Measurements from ENCODE around the gene TMEM87B. TPM values are rescaled to one million over a fixed set of nuclear protein-coding genes. Genes with fewer than 3 reads are reported as not detected.

TMEM87B gene
- total and polyA plus RNA-seq, 2 of the 8 experiments (the other 6 are each of a cell fraction or from before 2014, with no cell fraction given) = 7.2 to 9.0 TPM

DNA sequence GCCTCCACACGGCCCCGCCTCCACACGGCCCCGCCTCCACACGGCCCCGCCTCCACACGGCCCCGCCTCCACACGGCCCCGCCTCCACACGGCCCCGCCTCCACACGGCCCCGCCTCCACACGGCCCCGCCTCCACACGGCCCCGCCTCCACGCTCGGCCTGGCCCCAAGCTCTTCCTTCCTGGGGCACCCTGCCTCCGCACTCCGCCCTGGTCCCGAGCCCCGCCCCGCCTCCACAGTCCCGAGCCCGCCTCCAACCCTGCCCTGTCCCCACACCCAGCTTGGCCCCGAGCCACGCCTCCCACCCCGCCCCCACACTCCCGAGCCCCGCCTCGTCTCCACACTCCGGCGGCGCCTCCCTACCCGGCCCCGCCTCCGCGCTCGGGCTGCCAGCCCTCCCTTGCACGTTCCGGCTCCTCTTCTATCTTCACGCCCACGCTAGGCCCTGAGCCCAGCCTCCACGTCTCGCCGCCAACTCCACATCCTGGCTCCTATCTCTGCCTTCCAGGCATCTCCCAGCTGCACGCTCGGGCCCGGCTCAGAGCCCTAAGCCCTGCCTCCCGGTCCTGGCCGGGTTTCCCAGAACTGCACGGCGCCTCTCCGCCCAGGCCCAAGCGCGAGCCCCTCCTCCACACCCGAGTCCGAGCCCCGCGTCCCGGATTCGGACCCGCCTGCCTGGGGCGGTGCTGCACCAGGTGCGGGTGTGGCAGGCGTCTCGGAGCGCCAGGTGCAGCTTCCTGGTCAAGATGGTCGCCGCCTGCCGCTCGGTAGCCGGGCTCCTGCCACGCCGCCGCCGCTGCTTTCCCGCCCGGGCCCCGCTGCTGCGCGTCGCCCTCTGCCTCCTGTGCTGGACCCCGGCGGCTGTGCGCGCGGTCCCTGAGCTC lies at the start of gene TMEM87B (continued):
- TF ChIP-seq YY1 (IDR thresholded peaks at IDR 0.05; ENCODE audit: low read depth, low read length) (peak; percentile 74), SUZ12 (IDR thresholded peaks at IDR 0.05; ENCODE audit: low read length) (no peak), TAF1 (IDR thresholded peaks at IDR 0.05; ENCODE audit: low read depth, low read length) (0 out of 2 replicates have a peak, but pooled peaks have one; percentile 15), CTCF (IDR thresholded peaks at IDR 0.05; ENCODE audit: control extremely low read depth in 1 of 3, insufficient read depth in 1 of 3, low read depth in 1 of 3, low read length in 3 of 3) (no peak), RFX5 (IDR thresholded peaks at IDR 0.05; ENCODE audit: borderline replicate concordance, low read depth, low read length) (no peak), MAX (IDR thresholded peaks at IDR 0.05) (peak; percentile 71), NANOG (IDR thresholded peaks at IDR 0.05; ENCODE audit: insufficient read depth, low read depth, low read length, poor library complexity, severe bottlenecking) (no peak), KDM4A (IDR thresholded peaks at IDR 0.05; ENCODE audit: low read depth, low read length, severe bottlenecking) (peak; percentile 69), ZNF274 (IDR thresholded peaks at IDR 0.05; ENCODE audit: borderline replicate concordance, extremely low read depth, low read length) (no peak), SP4 (IDR thresholded peaks at IDR 0.05; ENCODE audit: low read length) (no peak), HDAC2 (IDR thresholded peaks at IDR 0.05; ENCODE audit: borderline replicate concordance in 1 of 2, low read depth in 2 of 2, low read length in 2 of 2) (peak in 1 of 2 experiments; percentile 9; a peak in 2 of 4 replicates), SIX5 (IDR thresholded peaks at IDR 0.05; ENCODE audit: low read depth, low read length) (no peak), SP1 (IDR thresholded peaks at IDR 0.05; ENCODE audit: low read depth, low read length) (no peak), KDM5A (IDR thresholded peaks at IDR 0.05; ENCODE audit: low read length) (no peak), POLR2AphosphoS5 (IDR thresholded peaks at IDR 0.05; ENCODE audit: low read depth, low read length) (peak; percentile 34; the same call in 1 of the 2 replicates), PHF8 (conservative IDR thresholded peaks at IDR 0.05; ENCODE audit: low read depth, low read length) (peak; percentile 81; the same call in 1 of the 2 replicates), BACH1 (IDR thresholded peaks at IDR 0.05; ENCODE audit: low read length) (peak; percentile 48)
- TF ChIP-seq, protein P1, sequence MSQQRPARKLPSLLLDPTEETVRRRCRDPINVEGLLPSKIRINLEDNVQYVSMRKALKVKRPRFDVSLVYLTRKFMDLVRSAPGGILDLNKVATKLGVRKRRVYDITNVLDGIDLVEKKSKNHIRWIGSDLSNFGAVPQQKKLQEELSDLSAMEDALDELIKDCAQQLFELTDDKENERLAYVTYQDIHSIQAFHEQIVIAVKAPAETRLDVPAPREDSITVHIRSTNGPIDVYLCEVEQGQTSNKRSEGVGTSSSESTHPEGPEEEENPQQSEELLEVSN (IDR thresholded peaks at IDR 0.05) = peak; percentile 92

Data from H1 (cell line).